Activated CD4-positive, alpha-beta T cell treated with anti-CD3 and anti-CD28 coated beads, Interleukin-2, amount 50 U/mL, for 48 hours (primary cell): Measurements from ENCODE around the gene NOL6.
"Not testable (repeated sequence)": the region's sequence is repeated elsewhere in the genome, so short reads cannot be mapped to it uniquely, and the experiment has no call there.

Source experiments
- DNase-seq, 2 experiments: peaks; one replicate each; pipeline ENCODE4 v3.0.0-alpha.2; 2020

Gene NOL6

DNA sequence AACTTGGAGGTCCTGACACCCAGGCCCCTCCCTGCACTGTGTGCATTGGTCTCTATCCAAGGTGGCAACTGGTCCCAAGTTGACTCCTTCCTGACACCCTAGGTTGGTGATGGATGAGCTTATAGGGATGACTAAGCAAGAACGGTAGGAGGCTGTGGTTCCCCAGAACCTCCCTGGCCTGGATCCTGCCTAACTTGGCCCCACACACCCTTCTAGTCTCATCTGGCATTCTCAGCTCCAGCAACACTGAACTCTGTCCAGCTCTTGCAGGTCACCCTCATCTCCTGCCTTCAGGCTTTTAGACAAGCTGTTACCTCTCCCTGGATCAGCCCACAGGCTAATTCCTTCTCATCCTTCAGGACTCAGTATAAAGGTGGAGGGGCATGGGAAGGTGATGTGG is 42.8 kb downstream of the NOL6 start:
- DNase-seq: no peak

DNA sequence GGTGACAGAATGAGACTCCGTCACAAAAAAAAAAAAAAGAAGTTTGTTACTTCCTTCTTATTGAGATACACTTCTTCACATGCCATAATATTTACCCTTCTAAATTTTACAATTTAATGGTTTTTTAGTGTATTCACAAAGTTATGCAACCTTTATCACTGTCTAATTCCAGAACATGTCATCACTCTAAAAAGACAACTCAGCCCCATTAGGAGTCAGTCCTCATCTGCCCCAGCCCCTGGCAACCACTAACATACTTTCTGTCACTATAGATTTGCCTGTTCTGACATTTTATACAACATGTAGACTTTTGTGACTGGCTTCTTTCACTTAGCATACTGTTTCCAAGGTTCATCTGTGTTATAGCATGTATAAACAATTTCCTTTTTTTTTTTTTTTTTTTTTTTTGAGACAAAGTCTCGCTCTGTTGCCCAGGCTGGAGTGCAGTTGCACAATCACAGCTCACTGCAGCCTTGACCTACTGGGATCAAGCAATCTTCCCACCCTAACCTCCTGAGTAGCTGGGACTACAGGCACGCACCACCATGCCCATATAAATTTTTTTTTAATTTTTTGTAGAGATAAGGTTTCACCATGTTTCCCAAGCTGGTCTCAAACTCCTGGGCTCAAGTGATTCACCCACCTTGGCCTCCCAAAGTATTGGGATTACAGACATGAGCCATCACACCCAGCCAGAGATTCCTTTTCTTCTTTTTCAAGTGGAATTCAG is 44.3 kb downstream of the NOL6 start:
- no peak for DNase-seq

GRCh38 chr9:33426843-33427293 is 46.9 kb downstream of the NOL6 start:
- DNase-seq: peak in 1 of 2 experiments; percentile 24

DNA sequence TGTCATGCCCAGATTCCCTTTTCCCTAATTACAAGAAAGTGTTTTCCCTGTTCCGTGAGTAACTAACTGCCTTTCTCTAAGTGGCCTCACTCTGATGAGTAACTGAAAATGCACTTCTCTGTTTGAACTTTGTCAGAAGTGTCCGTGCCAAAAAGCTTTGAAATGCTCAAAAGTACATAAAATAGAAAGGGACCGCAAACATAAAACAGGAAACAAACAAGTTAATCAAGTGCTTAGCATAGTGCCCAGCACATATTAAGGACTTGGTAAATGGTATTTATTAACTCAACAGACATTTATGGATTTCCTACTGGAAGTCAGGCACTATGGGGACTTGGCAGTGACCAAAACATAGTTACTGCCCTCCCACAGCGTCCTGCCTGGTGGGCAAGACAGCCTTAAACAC is 48.6 kb downstream of the NOL6 start:
- DNase-seq: no peak

GRCh38 chr9:33424492-33424891 is 49.2 kb downstream of the NOL6 start:
- DNase-seq: not testable (repeated sequence)

GRCh38 chr9:33424043-33424442 is 49.7 kb downstream of the NOL6 start:
- not testable (repeated sequence) for DNase-seq

- no peak for DNase-seq
Measured at GRCh38 chr9:33419708-33420303, 53.9 kb downstream of the NOL6 start.

DNA sequence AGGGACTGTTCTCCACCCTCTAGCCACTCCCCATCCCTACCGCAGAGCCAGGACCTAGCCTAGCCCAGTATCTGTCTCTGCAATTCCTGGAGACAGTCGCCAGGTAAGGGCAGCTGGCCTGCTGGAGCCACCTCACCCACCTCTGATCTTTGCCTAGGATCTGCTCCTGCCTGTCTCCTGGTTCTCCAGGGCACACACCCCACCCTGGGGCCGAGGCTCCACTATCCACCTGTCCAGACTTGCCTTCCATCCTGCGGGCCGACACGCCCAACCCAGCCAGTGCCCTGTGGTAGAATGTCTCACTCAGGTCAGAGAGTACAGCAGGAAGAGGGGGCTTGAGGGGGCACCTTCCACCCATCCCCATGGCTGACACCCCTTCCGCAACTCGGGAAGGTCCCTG is 55.6 kb downstream of the NOL6 start:
- no peak for DNase-seq

DNA sequence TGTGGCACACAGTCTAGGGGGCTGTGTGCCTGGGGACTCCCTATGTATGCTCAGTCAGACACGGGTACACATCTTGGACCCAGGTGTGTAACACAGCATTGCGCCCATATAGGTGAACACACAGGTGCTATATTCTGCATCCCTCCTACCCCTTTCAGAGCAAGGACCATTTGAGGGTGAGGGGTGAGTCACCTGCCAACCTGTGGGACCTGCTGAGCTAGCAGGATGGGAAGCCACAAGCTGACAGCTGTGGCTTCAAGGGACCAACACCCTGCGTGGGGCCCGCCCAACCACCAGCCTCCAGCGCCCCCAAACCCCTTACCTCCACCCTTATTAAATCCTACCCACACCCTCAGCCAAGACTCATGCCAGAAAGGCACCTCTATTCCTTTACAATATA is 56.7 kb downstream of the NOL6 start:
- peak in 1 of 2 experiments; percentile 15 for DNase-seq

DNA sequence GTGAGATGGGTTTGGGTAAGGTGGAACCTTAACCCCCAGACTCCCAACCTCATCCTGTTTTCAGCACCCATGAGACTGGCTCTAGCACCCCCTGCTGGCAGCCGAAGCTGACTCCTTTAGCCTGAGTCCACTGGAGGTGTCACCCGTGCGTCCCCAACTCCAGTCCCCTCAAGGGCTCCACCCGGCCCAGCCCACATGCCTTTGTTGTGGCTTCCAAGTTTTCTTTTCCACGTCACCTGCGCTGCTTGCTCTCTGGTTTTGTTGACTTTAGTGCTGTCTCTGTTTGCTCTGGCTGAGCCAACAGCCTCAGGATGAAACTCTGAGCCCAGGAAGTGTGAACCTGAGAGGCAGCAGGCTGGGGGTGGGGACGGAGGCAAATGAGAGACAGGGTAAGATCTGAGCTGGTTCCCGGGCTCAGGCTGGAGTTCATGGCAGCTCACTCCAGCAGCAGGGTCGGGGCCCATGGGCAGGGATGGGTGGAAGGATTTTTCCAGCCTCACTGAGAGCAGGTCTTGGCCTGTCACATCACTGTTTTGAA is 58.2 kb downstream of the NOL6 start:
- DNase-seq: peak; percentile 97 to 98

DNA sequence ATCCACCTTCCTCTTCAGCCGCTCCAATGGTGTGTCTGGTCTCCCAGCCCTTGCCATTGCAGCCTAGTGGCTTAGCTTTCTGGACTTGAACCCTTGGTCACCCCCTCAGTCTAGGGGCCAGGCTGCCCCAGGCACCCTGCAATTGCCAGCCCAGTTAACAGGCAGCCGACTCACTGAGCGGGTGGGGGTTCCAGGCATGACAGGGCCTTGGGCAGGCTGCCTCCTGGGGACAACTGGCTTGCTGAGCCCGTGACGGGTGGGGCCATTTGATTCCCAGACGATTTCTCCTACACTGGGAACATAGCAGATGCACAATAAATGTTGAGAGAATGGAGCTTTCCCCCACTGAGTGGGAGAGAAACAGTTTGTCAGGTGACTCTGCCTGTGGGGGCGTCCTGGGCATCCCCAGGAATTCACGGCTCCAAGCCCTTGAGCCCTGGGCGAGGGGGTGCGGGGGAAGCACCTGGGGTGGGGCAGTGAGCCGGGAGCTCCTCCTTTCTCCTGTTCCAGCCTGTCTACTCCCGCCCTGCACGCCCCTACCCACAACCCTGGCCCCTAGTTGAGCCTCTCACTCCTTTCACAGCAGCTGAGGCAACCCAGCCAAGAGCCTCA is 58.7 kb downstream of the NOL6 start:
- DNase-seq: no peak

GRCh38 chr9:33414268-33414667 is 59.5 kb downstream of the NOL6 start:
- peak in 1 of 2 experiments; percentile 14 for DNase-seq
